HG02938 (cell line): ENCODE results near the gene SAMD10.

ENCODE experiments used
- ATAC-seq: cut with Tn5 transposase; IDR thresholded peaks from one replicate; pipeline ENCODE4 v1.9.1; 2021; ENCODE audit warnings: mild to moderate bottlenecking, moderate library complexity; ENCODE audit not compliant: unreplicated experiment

Gene SAMD10

DNA sequence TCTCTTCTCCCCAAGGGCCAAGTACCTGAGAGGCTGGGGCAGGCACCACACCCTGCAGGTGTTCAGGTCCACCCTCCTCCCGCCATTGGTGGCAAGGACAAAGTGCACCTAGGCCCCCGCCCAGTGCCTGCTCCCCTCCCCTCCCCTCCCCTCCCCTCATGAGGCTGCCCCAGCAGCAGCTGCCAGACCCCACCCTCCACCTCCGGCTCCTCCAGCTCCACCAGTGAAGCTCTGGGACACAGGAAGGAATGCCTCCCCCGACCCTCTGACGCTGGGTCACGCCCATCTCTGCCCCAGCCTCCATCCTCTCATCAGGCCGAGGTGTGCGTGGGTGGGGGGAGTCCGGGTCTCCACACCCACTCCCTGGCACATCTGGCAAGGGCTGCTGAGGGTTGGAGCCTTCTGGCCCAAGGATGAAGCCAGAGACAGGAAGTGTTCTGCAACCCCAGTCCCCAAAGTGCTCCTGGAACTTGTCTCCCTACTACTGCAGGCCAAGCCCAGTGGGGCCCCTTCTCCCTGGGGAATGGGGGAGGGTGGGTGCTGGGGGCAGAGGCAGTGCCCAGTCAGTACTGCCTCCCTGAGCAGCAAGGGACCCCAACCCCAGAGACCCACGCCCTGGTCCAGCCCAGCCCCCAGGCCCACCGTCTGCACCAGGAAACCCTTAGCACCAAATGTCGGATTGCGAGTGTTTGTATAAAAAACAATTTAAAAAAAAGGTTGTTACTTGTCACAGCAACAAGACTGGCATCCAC, 21.6 kb downstream of the SAMD10 start:
- no peak for ATAC-seq

DNA sequence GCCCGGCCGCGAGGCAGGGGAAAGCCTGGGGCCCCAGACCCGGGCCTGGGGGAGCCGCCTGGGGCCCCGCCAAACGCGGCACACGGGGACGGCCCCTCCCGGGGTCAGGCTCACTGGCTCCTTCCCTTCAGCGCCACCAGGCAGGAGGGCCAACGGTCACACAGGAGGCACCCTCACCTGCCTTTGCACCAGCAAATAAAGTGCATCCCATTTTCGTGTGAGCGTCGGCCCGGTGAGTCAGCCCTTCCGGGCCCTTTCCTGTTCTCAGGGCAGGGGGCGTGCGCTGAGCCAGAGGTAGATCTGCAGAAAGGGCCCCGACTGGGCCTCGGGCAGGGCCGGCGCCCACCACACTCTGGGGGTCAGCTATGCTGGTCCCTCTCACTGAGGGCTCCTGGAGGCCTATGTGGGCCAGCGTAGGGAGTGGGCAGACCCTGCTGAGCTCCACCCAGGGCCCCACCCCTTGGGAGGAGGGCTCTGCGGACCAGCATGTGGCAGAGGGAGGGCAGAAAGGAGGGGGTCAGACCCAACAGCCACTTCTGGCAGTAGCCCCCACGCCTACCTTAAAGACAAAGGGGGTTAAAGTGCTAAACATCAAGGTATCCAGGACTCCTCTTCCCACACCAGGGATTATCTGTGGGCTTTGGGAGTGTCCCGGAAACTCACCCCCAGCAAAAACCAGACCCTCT, 22.3 kb downstream of the SAMD10 start:
- ATAC-seq, result no peak

DNA sequence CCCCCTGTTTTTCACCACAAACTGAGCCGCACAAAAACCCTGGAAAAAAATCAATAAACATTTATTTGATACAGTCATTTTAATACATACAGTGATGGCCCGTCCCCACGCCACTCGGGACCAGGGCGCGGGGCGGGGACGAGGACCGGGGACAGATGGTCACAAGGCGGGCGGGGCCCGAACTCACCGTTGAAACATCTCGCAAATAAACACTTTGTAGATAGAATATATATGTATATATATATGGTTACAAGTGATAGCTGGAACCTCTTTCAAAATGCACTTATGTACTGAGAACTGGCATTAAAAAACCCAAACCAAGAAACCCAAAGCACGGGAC, 22.8 kb downstream of the SAMD10 start:
- peak; percentile 5 for ATAC-seq

DNA sequence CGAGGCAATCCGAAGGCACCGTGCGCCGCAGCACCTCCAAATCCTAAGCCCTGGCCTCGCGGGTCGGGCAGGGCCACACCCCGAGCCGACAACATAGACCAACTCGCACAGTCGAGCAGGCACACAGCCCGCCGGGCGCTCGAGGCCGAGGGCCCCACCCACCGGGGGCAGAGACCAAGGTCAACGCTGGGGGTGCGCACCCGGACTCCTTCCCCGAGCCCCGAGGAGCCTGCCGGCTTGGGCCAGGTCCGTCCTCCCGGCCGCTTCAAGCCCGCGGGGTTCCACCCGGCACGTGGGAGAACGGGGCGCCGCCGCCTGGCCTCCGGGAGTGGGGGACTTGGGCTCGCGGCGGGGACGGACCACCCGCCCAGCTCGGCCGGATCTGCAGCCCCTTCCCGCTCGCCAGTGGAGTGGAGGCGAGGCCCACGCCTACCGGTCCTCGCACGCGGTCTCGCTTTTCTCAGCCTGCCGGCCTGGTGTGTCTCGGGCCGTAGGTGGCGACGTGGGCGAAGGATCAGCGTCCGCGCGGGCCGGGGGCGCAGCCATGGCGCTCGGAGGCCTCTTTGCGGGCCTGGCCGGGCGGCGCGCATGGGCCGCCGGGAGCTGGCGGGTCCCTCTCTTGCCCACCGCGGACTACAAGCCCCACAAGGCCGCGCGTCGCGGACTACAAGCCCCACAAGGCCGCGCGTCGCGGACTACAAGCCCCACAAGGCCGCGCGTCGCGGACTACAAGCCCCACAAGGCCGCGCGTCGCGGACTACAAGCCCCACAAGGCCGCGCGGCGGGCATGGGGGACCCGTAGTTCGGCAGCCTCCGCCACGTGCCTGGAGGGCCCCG, 23.4 kb downstream of the SAMD10 start, which contains the start of gene UCKL1:
Gene UCKL1 (minus strand): TSS at position 590 of the 837 bp plus-strand sequence. CDS start 44 bp downstream, at position 546.
- peak; percentile 71 for ATAC-seq

DNA sequence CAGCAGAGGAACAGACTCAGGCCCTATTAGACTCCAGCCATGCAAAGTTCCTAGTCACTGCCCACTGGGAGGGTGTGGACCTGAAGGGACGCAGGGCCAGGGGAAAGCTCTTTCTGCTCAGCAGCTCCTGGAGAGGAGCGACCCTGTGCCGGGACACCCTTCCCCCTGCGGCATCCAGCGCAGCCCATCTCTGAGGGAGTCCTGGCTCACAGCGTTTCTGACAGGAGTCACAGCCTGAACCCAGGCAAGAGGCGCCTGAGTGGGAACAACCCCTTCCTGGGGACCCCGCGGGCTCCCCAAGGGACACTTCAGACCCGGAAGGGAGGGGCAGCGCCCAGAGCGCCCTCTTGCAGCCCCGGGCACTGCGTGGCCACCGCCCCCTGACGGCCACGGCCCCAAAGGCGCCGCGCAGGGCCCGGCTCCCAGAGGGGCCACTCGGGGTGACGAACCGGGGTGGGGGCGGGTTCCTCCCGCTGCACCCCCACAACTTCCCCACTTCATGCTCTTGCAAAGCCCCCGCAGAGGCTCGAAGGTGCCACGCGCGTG, 24.1 kb downstream of the SAMD10 start:
- ATAC-seq, result peak; percentile 15

DNA sequence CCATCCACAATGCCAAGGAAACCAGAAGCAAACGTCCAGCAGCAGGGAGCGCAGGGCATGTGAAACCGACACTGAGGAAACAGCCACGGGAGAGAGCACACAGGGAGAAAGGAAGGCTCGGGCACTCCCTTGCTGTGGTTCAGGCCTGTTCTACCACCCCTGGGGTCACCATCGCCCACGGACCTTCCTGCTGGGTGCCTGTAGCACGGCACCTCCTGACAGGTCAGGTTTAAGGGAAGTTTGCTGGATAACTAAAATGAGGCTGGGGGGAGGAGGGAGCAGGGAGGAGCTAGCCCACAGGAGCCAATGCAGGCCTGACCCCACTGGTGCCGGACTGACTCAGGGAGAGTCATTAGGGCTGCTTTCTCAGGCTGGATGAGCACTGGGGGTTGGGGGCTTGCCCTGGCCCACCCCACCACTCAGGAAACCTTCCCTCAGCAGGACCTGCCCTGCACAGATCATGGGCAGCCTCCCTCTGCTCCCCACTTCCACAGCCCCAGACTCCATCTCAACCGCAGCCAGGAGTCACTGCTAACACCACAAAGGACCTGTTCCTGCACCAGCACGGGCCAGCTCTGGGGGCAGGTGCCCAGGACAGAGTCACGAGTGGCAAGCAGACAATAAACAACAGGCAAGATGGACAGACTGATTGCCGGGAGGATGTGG, 25.5 kb downstream of the SAMD10 start:
- ATAC-seq, result no peak

DNA sequence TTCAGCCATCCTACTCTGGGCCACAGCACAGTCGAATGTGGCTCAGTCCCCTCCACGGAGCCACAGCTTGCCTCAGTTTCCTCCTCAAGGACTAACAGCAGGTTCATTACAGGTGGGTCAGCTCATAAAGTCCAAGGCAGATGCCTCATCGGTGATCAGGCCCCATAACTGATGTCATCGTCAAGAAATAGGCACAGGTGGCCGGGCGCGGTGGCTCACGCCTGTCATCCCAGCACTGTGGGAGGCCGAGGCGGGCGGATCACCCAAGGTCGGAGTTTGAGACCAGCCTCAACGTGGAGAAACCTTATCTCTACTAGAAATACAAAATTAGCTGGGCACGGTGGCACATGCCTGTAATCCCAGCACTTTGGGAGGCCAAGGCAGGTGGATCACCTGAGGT, 26.7 kb downstream of the SAMD10 start:
- ATAC-seq, result no peak

DNA sequence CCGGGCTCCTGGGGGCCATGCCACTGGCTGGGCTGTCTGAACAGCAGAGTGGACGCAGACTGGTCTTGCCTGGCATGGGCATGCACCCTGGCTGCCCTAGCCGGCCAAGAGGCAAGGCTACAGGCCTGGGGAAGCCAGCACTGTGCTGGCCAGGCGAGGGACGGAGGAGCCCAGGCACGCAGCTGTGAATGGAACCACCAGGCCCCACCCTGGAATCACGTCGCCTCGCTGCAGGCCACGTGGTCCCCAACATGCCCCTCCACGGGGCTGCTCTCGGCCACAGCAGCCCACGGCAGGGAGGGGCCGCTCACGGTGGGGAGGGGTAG, 27.3 kb downstream of the SAMD10 start:
- ATAC-seq, result no peak

DNA sequence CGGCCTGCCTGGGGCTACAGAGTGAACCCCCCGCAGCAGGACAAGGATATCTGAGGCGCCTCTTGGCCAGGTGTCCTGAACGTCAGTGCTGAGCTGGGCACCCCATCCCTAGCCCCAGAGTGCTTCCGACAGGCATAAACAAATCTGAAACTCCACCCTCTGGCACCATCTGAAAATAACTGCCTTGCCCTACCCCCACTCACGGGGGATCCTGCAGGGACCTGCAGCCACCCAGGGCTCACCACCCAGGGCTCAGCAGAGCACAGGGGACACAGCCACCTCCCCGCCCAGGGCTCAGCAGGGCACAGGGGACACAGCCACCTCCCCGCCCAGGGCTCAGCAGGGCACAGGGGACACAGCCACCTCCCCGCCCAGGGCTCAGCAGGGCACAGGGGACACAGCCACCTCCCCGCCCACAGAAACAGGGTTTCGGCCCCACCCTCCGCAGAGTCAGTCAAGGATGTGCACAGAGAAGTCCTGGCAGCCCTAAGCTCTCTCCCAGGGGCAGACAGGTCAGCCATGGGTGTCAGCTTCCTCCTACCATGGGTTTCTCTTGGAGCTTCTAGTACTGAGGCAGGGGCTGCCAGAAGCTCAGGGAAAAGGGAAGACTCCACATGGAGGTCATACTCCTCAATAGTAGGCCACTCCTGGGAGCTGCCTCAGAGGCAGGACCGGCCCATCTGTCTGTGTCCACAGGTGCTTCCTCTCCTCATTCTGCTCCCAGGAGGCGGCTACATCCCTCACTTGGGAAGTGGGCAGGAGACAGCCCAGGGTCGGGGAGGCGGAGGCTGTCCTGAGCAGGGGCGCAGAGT, 27.8 kb downstream of the SAMD10 start:
- ATAC-seq, result no peak

DNA sequence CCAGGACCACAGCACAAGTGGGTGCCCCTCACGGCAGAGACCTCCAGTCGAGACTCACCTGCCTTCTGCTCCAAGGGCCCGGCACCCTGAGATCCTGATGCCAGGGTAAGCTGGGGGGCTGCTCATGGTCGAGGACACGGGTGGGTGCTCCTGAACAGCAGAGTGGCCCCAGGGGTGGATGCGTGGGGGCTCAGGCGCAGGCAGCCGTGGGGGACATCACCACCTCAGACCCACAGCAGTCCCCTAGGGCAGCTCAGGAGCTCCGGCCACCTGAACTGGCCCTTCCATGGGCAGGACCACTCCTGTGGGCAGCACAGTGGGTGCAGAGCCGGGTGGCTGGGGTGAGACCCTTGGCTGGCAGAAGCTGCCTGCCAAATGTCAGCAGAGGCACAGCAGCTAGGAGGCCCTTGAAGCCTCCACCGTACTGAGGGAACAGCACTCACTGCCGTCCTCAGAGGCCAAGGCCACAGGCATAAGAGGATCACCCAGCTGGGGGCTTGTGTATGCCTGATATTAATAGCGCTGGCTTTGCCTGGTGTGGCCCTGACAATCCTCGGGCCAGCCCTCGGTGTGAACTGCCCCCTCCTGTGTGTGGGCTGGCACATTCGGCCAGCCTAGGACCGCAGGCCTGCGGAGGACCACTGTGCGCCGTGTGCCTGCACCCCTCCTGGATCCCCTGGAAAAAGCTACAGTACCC, 28.6 kb downstream of the SAMD10 start:
- no peak for ATAC-seq

DNA sequence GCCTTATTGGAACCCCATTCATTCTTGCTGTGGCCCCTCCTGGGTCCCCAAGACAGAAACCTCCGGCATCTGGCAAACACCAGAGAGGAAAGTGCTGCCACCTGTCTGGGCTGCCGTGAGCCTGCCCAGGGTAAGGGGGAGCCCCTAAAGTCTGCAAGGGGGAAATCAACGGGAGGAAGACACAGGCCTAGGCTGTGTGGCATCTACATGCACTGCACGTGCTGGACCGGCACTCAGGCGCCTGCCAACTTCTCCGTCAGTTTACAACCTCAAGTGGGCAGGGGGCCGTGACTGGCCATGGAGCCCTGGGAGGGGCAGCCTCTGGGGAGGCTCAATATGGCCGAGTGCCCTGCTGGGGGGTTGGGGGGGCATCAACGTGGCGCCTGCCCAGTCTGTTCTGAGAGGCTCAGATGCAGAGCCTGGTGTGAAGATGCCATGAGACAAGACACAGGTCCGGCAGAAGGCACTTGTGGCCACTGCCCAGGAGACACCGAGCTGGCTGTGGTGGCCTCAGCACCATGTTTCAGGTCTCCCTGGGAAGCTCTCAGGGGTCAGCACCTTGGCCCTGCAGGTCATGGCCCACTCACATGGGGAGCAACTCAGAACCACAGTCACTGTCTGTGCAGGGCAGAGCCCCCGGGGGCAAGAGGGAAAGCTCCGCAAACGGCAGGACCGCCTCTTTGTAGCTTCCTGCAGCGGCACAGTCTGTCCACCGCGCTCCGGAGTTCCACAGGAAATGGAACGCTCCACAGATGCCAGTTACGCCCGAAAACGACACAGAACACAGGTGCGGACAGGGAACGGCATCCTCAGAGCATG, 31.6 kb downstream of the SAMD10 start:
- no peak for ATAC-seq

DNA sequence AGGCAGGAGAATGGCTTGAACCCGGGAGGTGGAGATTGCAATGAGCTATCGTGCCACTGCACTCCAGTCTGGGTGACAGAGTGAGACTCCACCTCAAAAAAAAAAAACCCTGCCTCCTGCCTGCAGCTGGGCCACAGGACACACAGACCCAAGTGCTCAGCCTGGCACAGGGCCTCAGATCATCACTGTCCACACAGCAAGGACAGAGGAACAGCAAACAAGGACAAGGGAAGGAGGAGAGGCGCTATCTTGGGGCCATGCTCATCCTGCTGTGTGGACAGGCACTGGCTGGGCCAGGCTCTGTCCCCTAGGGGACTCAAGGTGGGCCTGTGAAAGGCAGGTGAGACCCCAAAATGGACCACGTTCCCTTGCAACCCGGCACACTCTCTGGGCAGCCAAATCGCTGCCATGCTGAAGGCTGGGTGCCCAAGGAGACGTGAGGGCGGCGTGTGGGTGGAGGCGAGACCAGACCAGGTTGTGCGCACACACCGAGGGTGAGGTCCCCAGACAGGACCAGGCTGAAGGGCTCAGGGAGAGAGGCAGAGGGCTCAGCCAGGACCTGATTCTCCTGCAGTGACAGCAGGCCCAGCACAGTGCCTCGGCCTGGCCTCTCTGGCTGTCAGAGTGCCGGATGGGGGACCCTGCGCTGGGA, 32.3 kb downstream of the SAMD10 start:
- no peak for ATAC-seq

DNA sequence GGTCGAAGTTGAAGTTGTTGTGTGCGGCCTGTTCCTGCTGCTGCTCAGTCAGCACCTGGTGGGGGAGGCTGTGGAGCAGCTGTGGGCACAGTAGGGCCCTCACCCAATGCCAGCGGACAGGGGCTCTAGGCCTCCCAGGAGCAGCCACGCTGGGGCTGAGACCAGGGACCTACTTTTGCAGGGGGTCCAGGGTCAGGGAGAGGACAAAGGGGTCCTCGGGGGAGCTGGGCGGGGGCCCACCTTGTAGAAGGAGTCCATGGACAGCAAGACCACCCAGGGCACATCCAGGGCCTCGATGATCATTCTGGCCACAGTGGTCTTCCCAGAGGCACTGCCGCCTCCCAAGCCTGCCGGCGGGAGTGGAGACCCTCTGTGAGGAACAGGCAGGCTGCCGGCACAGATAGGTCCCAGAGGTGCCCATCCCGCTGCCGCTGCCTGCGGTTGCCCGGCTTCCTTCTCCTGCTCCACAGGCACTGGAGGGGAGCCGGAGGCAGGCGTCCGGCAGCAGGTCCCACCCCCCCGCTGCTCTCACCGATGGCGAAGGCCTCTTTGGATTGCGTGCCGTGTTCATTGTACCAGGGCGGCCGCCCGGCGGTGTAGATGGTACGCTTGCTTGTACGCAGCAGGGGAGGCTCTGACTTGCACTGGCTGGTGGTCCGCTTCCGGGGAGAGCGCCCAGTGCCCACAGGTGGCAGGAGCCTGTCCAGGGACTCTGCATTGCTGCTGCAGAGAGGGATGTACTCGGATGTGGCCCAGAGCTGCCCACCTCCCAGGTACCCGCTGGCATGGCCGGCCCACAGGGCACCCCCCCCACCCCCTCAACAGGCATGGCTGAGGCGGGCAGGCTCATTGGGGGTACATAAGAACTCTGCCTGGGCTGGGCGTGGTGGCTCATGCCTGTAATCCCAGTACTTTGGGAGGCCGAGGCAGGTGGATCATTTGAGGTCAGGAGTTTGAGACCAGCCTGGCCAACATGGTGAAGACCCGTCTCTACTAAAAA, 33.2 kb downstream of the SAMD10 start:
- no peak for ATAC-seq

DNA sequence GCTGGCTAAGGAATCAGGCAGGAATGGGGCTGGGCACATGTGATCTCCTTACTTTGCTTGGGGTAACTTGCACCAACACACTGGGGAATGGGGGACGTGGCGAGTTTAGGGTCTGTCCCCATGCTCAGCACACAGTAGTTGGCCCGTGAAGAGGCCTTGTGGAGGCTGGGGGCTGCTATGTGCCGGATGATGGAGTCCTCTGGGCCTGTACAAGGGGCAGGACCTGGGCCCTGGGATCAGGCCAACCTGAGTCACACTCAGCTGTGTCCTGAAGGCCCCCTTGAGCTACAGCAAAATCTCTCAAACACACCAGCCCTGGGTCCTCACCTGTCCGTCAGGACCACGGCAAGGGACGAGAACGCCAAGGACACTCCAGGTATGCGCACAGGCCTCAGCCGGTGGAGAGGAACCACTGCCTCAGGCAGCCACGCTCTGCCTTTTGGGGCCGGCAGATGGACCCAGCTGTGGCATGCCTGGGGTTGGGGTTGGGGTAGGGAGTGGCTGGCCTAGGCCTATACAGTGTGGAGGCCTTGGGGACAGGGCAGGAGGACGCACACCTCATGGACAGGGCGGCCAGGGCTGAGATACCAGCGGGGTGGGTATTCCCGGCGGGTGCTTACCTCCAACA, 34.3 kb downstream of the SAMD10 start:
- ATAC-seq, result no peak

DNA sequence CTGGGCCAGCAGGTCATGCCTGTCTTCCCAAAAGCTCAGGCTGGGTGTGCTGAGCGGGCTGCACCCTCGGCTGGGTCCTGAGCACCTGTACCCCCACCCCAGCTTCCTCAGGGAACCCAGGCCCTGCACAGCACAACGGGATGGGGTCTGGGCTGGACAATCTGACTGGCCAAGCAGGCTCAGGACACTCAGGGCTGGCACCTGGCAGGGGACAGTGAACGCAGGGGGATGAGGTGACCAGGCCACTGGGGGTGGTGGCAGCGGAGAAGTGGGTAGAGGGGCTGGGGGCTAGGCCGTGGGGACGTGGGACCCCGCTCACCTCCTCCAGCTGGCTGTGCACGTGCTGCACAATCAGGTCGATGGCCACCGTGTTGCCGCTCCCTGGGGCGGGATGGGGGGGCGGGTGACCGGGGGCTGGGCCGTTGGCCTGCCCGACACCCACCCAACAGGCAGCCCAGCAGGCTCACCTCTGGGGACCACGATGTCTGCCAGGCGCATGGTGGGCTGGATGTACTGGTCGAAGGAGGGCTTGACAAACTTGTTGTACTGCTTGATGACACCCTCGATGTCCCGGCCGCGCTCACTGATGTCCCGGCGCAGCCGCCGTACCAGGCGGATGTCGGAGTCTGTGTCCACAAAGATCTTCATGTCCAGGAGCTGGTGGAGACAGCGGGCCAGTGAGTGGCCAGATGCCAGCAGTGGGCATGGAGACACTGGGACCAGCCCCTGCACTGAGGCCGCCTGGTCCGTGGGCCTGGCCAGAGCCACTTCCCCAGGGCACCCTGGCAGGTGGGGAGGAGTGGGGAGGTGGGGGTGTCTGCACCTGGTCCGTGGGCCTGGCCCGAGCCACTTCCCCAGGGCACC, 35.1 kb downstream of the SAMD10 start:
- no peak for ATAC-seq

DNA sequence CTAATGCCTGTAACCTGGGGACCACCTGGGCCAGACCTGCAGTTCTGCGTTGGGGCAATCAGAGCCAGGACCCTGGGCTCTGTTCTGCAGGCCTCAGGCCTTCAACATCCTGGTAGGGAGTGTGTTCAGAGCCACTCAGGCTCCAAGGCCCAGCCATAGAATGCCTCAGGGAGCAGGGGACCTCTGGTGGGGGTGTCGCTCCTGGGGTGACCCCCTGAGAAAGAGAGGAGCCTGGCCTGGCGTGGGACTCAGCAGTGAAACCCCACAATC, 35.7 kb downstream of the SAMD10 start:
- ATAC-seq, result no peak
